Measurements from ENCODE around the gene ADRM1.

DNA sequence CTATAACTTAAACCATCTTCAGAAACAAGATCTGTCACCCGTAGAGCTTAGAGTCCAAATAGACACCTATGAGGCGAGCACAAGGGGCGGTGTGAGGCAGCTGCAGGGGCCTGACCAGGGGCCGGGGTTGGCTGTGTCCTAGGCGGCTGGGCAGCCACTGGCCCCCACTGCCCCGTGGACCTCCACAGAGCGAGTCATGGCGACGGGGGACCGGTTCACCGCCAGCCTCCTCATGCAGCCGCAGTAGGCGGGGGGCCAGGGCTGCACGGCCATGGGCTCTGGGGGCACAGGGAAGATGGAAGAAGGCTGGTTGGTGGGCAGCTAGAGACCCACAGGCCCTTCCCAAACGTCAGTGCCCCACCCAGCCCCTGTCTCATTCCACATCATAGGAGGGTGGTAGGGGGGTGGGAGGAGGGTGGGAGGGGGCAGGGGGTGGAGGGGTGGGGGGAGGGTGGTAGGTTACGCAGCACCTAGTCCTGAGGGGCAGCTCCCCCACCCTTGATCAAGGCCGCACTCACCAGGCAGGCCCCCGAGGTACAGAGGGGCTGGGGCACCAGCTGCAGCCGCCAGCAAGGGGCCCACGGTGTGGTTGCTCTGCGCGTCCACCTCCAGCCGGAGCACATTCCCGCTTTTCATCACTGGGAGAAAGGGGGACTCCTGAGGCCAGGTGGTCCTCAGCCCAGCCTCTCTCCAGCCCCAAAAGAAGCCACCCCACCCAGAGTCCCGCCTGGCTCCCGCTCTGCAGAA, 6.6 kb downstream of the ADRM1 start:
- TF ChIP-seq, protein P1, sequence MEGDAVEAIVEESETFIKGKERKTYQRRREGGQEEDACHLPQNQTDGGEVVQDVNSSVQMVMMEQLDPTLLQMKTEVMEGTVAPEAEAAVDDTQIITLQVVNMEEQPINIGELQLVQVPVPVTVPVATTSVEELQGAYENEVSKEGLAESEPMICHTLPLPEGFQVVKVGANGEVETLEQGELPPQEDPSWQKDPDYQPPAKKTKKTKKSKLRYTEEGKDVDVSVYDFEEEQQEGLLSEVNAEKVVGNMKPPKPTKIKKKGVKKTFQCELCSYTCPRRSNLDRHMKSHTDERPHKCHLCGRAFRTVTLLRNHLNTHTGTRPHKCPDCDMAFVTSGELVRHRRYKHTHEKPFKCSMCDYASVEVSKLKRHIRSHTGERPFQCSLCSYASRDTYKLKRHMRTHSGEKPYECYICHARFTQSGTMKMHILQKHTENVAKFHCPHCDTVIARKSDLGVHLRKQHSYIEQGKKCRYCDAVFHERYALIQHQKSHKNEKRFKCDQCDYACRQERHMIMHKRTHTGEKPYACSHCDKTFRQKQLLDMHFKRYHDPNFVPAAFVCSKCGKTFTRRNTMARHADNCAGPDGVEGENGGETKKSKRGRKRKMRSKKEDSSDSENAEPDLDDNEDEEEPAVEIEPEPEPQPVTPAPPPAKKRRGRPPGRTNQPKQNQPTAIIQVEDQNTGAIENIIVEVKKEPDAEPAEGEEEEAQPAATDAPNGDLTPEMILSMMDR (IDR thresholded peaks at IDR 0.05; ENCODE audit: low read depth, low read length) = no peak
- no peak for TF ChIP-seq EZH2phosphoT487 (IDR thresholded peaks at IDR 0.05; ENCODE audit: low read depth)

All from OCI-LY3 (cell line).